ENCODE results near the gene AGAP1. TPM values are rescaled to one million over a fixed set of nuclear protein-coding genes. Genes with fewer than 3 reads are reported as not detected.

The AGAP1 gene
- polyA plus RNA-seq, 1 donor: 31.5 TPM

DNA sequence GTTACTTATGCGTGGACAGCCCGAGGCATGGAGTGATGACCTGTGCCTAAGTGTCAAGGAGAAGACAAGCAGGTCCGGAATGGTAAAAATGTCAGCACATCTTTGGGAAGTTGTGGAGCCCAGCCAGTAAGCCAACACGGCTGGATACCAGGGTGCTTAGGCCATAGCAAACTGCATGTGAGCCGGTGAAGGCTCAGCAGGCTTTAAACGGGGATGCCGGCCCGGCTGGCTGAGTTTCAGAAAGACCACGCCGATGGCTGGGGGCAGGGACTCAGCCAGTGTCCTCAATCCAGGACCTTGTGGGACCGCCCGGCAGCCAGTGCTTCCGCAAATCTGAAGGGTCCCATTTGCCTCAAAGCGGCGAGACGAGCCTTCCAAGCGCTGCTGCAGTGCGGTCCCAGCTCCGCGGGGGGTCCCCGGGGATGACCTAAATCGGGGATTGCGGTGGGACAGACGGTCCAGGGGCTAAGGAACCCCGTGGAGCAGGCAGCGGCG lies 946 bp upstream of the AGAP1 start:
- DNase-seq: no peak

DNA sequence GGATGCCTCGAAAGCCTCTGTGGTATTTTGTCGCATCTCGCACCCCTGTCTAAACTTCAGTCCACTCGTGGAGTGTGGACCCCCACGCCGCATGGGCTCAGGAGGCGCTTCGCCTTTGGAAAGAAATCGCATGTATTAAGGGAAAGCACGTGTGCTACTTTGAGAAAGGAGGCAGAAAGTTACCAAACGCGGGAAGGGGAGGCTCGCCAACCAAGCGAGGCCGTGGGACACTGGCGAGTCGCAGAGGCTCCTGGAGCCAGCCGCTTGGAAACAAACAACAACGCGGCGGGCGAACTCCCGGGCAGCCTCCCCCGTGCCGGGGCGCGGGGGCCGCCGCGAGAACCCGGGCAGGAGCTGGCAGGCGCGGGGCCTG lies 455 bp upstream of the AGAP1 start:
- peak; percentile 51 for DNase-seq

DNA sequence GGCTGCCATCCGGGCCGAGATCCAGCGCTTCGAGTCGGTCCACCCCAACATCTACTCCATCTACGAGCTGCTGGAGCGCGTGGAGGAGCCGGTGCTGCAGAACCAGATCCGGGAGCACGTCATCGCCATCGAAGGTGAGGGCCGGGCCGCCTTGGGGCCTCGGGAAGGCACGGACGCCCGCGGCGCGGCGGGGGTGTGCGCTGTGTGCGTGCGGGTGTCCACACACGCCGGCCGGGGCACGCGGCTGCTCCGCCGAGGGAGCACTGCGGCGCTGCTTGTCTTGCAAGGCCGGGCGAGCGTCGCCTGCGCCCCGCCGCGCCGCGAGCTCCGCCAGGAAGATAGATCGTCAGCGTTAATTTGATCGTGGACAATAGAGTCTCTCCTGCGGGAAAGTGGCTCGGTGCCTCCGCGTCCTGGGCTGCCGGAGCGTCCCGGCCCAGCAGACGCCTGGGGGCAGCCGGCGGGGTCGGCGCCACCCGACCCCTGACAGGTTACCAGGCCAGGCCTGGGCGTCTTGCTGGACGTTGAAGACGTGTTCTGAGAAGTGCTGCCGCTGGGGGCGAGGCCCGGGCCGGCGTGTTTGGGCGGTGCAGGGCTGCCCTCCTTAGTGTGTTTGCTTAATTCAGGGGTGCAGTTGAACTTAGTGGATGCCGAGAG lies 1.0 kb downstream of the AGAP1 start:
- DNase-seq: no peak

DNA sequence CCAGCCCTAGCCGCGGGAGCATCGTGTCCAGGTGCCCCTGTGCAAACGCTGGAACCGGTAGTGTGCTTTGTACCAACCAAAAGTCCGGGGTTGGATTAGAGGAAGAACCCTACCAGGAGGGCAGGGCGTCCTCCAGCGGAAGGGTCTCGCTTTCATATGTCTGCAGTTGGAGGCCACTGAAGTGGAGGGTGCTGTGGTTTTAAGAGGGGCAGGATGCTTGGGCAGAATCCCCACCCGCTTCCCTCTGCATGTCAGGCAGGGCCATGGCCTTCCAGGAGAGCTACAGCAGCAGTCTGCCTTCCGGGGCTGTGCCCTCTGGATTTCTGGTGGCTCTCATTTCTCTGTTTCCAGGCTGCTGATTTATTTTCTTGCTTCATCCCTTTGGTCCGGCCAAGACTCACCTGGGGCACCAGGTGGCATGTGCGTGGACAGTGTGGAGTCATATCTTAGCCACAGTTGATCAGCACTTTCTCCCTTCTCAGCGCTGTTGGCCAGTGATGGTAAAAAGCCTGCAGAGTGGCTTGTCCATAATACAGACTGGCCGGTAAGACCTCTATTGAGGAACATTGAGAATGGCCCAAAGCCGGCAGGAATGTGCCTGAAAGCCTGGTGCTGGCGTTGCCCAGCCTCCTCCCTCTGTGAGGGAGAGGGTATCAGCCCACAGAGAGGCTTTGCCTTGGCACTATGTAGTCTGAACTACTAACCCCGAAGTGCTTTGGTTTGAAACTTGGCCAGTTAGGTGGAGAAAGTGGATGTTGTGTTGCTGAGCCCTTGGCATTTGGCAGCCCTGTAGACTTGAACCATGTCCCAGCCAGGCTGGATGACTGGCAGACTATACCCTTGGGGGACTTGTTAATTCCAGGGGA lies 1.8 kb downstream of the AGAP1 start:
- DNase-seq: no peak

DNA sequence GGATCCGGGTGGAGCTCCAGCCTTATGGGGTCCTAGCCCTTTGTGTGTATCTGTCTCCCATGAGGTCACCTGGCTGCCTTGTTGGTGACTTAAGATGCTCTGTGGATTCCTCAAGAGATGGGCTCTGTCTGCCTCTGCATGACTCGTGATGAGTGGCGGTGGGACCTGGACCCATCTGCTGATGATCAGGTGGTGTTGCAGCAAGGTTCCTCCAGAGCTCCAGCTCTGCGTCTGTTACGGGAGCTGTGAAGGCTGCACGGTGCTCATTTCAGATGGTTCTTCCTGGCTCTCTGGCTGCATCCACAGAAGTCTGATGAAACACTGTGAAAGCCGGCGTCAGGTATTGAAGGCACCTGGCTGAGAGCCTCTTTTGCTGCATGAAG lies 2.4 kb downstream of the AGAP1 start:
- no peak for DNase-seq

DNA sequence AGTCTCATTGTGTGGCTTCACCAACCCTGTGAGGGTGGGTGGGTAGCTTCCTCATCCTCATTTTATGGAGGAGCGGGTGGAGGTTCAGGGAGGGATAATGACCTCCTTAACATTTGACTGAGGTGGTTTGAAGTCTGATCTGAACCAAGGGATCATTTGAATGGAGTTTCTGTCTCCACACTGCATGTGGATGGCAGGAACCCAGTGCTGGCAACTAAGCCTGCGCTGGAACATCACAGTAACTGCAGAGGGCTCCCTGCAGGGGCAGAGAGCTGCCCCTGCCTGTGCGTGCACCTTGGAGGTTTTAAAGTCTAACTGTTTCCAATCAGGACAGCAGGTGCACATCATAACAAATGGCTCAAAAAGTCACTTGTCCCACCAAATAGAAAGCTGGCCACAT lies 3.3 kb downstream of the AGAP1 start:
- no peak for DNase-seq

DNA sequence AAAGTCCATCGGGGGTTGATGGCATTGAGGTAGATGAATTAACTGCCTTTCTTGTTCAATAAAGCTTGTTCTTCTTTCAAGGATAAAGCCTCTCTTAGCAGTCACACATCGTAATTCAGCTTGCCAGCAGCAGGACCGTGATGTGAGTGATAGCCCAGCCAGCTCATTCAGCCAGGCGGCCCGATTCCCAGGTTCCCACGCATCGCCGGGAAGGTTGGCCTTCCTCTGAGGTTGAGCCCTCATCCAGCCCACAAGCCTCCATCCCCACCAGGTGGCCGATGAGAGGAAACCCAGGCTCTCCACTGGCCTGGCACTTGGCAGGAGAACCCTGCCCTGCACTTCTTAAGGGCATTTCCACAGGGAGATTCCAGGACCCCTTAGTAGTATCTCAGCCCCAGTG lies 4.7 kb downstream of the AGAP1 start:
- DNase-seq: no peak

DNA sequence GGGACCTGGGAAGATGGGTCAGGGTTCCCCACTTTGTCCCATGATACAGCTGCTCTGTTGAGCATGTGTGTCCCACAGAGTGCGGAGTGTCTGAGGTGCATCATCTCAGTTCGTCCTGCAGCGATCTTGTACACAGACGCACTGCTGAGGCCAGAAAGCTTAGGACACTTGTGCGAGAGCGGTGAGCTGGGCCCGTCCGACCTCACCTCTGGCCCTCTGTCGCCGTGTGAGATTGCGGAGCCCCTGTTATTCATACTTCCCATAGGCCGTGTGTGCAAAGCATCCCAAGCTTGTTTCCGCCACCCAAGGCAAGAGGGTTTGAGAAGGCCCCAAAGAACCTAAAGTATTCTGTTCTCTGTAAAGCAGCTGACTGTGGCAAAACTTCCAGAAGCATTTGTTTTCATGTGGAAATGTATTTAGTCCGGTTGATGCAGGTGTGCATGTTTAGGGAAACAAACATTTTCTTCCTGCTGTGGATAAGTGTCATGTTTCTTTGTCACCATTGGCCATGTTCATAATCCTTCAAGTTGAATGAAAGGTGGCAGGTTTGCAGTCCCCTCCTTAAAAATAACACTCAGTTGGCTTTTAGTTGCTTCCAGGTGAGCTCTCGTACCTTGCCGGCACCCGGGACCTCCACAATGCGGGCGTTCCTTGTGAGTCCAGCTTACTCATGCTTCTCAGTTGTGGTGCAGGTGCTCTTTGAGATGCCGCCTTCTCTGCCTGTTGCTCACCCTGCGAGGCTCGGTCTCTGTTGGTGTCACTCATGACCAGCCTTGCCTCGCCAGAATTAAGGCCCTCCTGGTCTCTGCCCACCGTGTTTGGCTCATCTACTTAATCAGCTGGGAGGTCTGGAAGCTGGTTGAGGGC lies 5.3 kb downstream of the AGAP1 start:
- DNase-seq: no peak

DNA sequence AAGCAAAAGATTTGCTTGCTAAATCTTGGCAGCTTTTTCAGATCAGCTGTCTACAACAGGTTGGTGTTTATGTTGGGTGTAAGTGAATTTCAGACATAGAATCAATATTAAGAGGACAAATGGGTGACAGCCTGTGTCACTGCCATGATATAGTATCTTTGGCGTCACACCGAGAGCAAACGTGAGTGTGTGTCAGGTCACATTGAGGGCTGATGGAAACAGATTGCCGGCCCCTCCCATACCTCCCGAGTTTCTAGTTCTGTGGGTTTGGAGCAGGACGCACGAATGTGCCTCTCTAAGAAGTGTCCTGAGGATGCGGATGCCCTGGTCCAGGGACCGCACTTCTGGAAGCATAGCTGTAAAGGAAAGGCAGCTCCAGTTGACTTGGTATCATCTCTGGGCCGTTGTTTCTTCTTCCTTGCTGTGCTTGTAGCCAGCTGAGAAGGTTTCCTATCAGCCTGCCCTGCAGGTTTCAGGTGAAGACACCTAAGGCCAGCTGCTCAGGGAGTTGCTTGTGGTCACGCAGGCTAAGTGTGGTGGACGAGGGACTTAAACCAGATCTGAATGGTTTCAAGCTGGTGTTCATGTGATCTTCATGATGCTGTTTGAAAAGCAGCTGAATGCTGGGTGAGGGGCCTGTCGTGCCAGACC lies 6.4 kb downstream of the AGAP1 start:
- DNase-seq: no peak

DNA sequence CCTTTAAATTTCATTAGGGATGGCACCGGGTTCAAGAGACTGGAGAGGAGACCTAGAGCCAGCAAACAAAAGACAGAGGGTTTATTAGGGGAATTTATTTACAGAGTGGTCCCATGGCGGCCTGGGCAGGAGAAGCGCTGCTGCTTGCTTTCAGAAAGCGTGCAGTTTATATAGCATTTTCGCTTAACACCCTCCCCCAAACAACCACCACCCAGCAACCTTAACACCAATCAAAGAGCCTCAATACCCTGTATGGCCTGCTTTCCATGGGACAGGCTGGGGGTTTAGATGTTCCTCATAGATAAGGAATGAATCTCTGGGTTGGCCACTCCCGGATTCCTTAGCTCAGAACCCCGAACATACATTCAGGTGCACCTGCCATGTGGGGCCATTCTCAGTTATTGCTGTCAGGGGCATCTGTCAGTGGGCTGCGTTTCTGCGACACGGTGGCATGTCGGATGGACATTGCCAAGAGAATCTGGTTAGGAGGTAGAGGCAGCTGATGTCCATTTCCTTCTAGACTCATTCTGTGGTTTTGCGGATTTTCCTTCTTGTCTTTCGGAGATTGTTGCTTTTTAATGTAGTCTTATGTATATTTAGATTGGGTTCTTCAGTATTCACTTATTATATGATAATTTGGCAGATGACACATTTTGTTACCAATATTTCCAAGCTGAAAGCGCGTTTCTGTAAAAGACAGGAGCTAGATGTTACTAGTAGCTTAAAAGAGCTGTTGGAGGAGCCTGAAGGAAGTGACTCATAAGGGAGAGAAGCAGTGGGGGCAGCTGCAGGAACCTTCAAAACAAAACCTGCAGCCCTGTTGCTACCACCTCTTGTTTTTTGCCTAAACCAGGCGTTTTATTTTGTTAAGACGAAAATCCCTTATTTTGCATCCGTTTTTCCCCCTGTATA lies 7.2 kb downstream of the AGAP1 start:
- DNase-seq: no peak

DNA sequence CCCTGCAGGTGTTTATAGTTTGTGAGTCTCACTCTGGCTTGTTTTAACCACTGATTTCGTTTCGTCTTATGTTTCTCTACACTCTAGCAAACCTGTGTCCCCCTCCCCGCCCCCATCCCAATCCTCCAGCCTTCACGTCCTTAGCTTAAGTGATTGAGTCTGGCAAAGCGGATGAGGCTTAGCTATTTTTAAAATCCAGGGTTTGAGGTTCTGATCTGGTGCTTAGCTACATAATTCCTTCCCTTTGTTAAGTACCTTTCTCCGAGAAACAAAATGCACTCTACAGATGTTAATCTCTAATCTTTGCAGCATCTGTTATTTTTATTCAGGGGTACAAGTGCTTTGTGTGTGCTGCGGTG lies 7.8 kb downstream of the AGAP1 start:
- DNase-seq: no peak

DNA sequence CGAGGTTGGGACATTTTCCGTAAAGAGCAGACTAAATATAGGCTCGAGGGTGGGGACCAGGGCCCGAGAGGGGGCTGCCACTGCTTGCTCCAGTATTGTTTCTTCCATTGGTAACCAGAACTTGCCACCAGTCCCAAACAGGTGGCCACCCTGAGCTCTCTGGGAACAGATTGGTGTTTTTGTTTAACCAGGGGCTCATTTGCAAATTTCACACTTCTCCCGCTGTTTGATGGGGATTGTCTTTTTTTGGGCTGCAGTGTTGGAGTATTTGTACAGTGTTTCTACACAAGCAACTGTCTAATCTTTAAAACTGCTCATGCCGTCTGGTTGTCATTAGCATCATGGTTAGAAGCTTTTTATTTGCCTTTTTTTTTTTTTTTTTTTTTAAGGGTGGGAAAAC lies 8.5 kb downstream of the AGAP1 start:
- DNase-seq: no peak

DNA sequence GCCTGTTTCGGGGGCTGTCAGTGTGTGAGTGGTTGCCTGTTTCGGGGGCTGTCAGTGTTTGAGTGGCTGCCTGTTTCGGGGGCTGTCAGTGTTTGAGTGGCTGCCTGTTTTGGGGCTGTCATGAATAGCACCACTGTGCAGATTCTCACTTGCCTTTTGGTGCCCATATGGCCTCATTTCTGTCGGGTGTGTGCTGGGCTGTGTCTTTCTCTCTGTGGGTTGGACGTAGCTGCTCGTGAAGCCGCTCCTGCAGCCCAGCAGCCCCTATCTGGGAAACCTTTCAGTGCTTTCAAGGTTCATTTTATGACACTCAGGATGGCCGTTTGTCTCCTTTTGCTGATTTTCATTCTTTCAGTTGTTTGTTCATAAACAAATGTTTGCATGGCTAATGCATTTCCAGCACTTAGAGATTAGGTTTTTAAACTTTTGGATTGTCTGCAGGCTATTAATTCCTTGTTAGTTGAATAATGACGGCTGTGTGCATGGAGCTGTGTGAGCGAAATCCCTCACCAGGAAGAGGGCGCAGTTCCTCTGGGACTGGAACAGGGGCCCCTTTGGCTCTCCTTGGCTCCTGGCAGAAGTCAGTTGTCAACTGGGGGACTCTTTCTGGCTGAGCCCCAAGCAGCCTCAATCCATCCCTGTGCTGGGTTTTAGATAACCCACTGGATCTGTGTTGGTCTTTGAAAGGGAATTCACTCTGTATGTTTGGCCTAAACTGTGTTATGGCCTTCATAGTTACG lies 10.8 kb downstream of the AGAP1 start:
- DNase-seq: no peak

DNA sequence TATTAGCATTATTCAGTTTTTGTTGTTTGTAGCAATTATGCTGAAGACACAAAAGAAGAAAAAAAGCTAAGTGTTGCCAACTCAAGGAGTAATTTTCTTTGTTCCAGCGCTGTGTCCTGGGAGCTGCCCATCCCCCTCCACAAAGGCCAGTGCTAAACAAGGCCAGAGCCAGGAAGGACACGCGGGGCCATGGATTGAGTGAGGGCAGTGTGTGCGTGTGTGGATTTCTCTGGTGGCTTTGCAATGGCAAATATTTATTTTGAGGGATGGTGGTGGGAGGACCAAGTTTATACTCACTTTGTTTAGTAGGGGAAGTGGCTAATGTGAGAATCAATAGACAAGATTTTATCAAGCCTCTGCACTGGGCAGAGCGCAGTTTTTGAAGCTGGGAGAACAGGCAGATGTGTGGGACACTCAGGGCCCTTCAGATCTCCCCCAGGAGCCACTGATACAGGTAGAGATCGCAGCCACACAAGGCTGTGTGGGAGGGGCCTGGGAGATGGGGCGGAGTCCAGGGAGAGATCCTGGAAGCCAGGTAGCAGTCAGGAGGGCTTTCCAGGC lies 11.4 kb downstream of the AGAP1 start:
- no peak for DNase-seq

DNA sequence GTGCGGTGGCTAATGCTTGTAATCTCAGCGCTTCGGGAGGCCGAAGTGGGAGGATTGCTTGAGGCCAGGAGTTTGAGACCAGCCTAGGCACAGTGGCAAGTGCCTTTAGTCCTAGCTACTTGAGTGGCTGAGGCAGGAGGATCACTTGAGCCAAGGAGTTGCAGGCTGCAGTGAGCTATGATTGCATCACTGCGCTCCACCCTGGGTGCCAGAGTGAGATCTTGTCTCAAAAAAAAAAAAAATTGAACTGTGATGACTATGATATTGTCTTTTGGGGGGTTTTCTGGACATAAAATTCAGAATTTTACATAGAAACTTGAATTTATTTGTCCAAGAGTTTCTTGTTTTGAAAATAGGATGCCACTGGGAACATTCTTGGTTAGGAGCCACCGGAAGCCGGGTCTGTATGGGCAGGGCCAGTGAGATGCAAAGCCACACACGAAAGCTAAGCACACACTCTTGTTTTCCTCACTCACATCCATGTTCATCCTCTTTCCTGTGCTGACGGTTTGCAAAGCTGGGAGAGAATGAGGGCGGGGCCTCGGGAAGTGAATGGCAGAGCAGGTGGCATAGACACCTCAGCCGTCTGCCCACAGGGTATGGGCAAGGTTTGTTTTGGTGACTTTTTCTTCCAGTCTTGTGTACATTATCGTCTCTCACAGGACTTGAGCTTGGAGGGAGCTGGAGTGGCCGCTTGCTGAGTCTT lies 12.6 kb downstream of the AGAP1 start:
- DNase-seq: no peak

DNA sequence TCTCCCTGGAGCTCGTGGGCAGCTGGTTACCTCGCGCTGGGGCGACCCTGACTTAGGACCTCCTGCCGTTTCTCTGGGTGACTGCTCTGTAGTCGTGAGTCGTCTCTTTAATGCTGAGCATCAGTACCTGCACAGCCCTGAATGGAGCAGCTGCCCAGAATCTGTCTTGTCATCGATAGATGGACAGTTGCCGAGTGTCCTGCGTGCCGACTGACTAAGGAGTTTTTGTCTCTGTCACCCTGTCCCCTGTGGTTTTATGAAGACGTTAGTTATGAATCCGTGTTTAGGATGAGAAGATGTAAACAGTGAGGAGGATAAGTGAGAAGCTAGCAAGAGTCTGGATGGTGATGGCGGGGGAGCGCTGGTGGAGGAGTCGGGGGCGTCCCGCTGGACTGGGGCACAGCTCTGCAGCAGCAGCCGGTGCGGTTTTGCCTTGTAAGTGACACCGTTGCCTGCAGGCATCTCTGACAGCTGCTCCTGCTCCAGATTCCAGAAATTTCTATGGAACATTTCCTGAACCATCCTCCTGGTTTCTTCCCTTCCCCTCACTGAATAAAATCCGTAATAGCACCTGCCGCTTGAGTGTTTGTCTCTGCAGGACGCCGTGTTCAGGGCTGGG lies 13.3 kb downstream of the AGAP1 start:
- no peak for DNase-seq

DNA sequence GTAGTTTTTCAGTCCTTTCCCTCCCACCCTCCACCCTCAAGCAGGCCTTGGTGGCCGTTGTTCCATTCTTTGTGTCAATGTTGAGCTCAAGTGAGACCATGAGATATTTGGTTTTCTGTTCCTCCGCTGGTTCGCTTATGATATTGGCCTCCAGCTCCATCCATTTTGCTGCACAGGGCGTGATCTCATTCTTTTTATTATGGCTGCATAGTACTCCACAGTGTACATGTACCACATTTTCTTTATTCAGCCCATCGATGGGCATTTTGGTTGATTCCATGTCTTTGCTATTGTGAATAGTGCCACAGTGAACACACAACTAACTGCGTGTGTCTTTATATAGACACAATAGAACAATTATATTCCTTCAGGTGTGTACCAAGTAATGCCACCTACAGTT lies 14.1 kb downstream of the AGAP1 start:
- DNase-seq: no peak

DNA sequence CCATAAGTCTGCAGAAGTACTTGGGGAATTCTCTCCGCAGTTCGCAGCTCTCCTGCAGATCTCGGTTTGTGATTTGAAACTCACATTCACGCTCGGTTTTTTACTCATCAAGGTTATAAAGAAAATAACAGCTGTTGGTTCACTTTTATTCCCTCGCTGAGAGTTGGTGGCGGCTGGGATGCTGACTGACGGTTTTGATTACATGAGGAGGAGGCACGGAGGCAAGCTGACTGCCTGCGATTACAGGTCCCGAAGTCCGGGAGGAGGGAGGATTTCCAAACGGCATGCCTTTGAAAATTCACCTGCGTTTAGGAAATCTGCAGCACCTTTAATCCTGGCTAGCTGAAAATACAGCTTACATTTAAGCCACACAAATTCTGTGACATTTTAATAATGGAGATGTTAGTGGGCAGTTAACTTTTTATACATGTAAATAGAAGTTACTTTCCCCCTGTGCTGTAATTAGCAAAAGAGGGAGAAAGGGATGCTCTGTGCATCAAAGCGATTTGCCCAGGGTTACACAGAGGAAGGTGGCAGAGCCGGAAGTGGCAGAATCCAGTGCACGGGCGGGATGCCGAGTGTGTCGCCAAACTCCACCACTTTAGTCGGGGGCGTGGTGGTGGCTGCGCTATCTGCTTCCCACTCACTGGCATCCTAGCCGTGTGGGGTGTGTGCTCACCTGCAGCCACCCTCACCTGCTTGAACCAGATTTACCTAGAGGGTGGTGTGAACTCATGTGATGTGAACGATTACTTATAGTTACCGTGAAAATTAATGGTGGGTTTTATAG lies 14.7 kb downstream of the AGAP1 start:
- DNase-seq: no peak

DNA sequence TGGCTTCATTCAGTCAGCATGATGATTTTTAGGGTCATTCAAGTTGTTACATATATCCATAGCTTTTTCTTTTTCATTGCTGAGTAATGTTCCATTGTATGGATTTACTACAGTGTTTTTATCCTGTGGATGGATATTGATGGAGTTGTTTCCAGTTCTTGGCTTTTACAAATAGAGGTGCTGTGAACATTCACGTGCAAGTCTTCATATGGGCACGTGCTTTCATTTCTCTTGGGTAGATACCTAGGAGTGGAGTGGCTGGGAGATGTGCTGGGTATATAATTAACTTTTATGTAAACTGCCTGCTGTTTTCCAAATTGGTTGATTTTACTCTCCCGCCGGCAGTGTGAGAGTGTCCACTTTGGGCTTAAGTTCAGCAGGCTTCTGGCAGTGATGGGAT lies 16.5 kb downstream of the AGAP1 start:
- DNase-seq: no peak
